GM19043 (cell line): ENCODE results near the gene EFCC1.

Source experiments
- ATAC-seq: cut with Tn5 transposase; IDR thresholded peaks from one replicate; pipeline ENCODE4 v1.9.1; 2021; ENCODE audit warnings: low read depth; ENCODE audit not compliant: unreplicated experiment

The EFCC1 gene

GRCh38 chr3:129030611-129031010 lies 29.5 kb downstream of the EFCC1 start:
- ATAC-seq, result no peak

GRCh38 chr3:129031476-129032215 lies 30.5 kb downstream of the EFCC1 start:
- no peak for ATAC-seq

GRCh38 chr3:129032716-129033115 lies 31.6 kb downstream of the EFCC1 start:
- ATAC-seq, result no peak

GRCh38 chr3:129033151-129033550 lies 32.0 kb downstream of the EFCC1 start:
- ATAC-seq, result no peak

- no peak for ATAC-seq
Observed at GRCh38 chr3:129033633-129034321, 32.7 kb downstream of the EFCC1 start.

- ATAC-seq, result no peak
Observed at GRCh38 chr3:129034642-129035041, 33.5 kb downstream of the EFCC1 start.

- no peak for ATAC-seq
Observed at GRCh38 chr3:129035360-129036221, 34.5 kb downstream of the EFCC1 start.

- ATAC-seq, result no peak
Observed at GRCh38 chr3:129036222-129037092, 35.4 kb downstream of the EFCC1 start.

GRCh38 chr3:129037093-129037419 lies 36.0 kb downstream of the EFCC1 start:
- ATAC-seq, result no peak

GRCh38 chr3:129038121-129038855 lies 37.2 kb downstream of the EFCC1 start:
- ATAC-seq, result no peak

GRCh38 chr3:129039271-129040038 lies 38.4 kb downstream of the EFCC1 start:
- ATAC-seq, result no peak

- no peak for ATAC-seq
Observed at GRCh38 chr3:129040039-129040336, 38.9 kb downstream of the EFCC1 start.

GRCh38 chr3:129040579-129041300 lies 39.6 kb downstream of the EFCC1 start:
- ATAC-seq, result no peak

GRCh38 chr3:129045675-129046036 lies 44.6 kb downstream of the EFCC1 start:
- ATAC-seq, result no peak

- ATAC-seq, result no peak
Observed at GRCh38 chr3:129046037-129046731, 45.1 kb downstream of the EFCC1 start.

- no peak for ATAC-seq
Observed at GRCh38 chr3:129046732-129047552, 45.8 kb downstream of the EFCC1 start.

GRCh38 chr3:129047553-129047839 lies 46.4 kb downstream of the EFCC1 start:
- ATAC-seq, result no peak
